GM21423 (cell line): ENCODE results near the gene TBC1D12.

Source experiments
- ATAC-seq: cut with Tn5 transposase; IDR thresholded peaks from one replicate; pipeline ENCODE4 v1.9.1; 2021; ENCODE audit warnings: mild to moderate bottlenecking, moderate library complexity; ENCODE audit not compliant: unreplicated experiment

The TBC1D12 gene

DNA sequence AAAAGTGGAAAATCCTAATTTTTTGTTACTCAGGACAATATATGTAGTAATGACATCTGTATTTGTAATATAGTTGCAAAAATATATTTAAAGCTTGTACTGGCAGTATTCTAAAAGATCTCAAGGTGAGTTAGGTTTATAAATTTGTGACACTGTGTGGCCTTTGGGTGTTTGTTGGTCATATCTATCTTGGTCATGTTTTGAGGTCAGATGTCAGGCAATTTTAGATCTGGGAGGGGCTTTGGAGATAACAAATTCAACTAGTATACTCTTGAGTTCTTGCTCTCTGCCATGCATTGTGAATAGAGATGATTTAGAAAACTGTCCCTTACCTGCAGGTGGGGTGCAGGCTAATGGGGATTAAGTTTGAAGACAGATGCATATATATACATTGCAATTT lies 3.1 kb downstream of the TBC1D12 start:
- ATAC-seq, result no peak

DNA sequence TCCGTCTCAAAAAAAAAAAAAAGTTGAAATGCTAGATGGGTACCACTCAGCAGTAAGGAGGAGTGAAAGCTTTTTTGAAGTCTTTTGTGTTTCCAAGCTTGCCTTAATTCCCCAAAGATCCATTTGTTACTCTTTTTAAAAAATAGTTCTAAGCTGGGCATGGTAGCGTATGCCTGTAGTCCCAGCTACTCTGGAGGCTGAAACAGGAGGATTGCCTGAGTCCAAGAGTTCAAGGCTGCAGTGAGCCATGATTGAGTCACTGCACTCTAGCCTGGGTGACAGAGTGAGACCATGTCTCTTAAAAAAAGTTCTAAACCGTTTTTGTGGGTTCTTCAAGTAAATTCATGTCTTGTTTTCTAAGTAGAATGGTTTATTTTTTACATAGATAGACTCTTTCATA lies 5.3 kb downstream of the TBC1D12 start:
- no peak for ATAC-seq

DNA sequence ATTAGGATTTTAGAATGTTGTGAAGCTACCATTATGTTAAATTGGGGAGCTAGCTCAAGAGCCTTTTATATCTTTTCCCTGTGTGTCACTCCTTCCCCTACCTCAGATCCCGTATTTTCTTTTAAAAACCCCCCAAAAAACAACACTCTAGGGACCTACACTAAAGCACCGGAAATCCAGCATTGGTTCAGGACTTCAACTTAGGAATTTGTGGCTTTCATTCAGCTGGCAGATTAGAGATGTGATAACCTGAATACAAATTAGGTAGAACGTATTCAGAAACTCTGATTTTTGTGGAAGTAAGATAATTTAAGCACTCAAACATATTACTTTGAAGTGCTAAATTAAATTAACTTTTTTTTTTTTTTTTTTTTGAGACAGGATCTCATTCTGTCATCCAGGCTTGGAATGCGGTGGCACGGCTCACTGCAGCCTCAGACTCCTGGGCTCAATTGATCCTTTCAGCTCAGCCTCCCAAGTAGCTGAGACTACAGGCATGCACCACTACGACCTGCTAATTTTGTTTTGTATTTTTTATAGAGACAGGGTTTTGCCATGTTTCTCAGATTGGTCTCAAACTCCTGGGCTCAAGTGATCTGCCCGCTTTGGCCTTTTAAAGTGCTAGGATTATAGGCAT lies 6.8 kb downstream of the TBC1D12 start:
- ATAC-seq, result no peak

DNA sequence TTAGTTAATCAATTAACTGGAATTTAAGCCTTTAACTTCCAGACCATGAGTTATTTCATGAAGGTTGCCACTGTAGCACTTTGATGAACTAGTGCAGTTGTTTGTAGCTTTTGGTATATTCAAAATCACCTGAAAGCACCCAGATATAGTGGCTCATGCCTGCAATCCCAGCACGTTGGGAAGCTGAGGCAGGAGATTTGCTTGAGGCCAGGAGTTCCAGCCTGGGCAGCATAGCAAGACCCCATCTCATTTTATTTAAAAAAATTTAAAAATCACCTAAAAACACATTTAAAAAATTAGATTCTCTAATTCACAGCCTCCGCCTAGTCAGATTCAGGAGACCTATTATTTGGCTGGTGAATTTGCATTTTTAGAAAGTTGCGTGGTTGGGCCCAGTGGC lies 9.0 kb downstream of the TBC1D12 start:
- no peak for ATAC-seq

DNA sequence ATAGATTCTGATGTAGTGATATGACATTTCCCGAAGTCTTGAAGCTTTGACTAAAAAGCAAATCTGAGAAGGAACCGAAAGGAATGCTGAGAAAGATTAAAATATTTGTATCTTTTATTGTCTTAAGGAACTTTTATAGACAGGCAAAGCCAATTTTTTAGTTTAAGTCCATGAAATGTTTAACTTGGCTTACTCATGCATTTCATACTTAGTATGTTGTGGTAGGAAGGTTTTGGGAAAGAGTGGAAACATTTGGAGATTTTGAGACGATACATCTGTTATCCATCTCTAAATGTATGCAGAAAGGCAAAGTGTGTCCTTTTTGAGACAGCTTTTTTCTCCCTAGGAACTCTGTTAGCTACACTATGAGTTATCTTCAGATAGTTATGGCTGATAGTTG lies 10.1 kb downstream of the TBC1D12 start:
- no peak for ATAC-seq

DNA sequence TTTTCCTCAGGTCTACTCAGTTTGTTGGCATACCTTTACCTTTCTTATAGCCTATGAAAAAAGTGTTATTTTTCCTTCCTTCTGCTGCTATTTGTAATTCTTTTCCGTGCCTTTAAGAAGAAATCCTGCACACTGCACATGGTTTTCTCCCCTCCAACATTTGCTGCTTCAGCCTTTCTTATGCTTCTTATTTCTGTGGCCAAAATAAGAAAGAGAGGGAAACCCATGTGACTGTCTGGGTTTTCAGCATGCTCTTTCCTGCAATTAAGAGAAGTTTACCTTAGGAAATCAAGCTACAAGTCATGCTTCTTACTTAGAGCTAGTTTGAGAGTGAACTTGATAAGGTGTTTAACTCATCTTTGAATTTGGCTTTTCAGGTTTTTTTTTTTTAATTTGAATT lies 11.0 kb downstream of the TBC1D12 start:
- ATAC-seq, result no peak

DNA sequence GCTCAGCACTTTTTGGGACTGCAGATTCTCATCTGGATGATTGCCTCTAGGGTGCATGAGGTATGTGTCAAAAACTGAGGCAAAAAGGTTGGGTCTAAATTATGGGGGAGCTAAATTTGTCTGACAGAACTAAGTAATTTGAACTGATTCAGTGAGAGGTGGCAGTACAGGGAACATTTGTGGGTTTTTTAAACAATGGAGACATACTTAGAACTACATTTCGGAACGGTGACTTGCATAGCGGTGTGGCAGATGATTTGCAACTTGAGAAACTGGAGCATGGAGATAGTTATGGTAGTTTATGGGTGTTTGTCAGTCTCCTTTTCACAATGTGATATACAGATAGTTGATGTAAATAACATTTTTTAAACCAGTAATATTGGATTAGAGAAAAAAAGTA lies 14.6 kb downstream of the TBC1D12 start:
- no peak for ATAC-seq

DNA sequence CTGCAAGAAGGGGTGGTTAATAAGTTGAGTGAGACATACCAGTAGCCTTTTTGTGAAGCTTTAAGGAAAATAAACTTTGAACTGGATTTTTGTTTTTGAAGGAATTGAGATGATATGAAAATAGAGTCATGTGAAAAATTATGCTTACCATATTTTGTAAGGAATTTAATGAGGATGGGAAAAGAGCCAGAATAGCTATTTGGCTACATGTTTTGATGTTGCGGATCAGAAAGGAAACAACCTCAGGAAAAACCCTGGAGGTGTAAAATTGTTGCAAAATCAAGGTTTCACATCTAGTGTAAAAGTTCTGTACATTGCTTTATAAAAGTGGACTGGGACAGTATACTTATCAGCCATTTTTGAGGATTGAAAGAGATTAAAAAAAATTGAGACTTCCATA lies 15.0 kb downstream of the TBC1D12 start:
- no peak for ATAC-seq

DNA sequence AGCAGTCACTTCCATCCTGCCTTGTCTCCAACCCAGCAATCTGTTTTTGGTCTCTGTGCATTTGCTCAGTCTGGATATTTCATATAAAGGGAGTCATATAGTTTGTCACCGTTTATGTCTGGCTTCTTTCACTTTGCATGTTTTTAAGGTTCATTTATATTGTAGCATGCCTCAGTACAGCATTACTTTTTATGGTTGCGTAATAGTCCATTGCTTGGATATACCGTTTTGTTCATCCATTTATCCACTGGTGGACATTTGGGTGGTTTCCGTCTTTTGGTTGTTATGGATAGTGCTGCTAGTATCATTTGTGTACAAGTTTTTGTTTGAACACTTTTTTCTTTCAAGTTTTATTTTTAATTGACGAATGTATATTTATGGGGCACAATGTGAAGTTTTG lies 18.2 kb downstream of the TBC1D12 start:
- no peak for ATAC-seq

DNA sequence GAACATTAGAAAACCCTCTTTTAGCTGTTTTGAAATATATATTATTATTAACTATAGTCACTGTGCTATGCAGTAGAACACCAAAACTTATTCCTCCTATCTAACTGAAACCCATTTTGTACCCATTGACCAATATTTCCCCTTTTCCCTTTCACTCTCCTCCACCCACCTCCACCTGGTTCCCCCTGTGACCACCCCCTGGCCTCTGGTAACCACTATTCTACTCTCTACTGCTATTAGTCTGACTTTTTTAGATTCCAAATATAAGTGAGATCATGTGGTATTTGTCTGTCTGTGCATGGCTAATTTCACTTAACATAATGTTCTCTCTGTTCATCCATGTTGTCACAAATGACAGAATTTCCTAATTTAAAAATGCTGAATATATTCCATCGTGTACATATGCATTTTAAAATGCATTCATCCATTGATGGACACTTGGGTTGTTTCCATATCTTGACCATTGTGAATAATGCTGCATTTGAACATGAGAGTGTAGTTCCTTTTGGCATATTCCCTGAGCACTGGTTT lies 18.7 kb downstream of the TBC1D12 start:
- no peak for ATAC-seq

DNA sequence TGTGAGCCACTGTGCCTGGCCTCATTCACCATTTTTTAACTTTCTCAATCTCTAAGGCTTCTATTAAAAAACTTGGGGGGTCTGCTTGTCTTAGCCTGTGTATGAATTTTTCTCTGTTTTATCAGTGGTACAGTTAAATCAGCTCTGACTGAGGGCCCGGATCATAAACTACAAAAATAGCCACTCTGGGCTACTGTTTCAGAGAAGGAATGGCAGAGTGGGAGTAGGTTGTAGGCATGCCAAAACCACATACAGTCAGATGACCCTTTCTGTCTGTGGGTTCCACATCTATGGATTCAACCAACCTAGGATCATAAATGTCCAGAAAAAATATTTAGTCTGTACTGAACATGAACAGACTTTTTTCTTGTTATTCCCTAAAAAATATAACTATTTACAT lies 21.3 kb downstream of the TBC1D12 start:
- no peak for ATAC-seq

DNA sequence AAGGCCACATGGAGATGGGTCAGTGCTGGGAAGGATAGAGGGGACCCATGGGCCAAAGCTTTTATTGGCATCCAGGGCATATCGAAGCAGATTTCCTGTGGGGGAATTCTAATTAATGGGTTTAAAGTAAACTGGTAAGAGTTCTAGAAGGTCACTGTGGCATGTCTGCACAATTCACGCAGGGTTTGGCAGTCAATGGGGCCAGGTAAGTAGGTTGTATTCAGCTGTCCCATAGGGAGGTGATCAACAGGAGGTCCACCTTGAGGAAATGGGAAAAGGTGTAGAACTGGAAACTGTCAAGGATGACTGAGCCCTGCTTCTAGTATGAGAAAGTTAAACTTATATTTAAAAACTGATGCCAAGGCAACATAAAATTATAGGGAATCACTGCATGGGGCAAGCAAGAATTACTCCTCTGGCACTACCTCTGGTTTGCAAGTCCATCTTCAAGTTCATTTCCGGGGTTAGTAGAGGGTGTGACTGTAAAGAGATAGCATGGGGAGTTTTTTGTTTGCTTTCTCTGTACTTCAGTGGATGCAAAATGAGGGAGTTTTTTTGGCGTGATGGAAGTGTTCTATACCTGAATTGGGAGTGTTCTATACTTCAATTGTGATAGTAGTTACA lies 22.5 kb downstream of the TBC1D12 start:
- no peak for ATAC-seq

DNA sequence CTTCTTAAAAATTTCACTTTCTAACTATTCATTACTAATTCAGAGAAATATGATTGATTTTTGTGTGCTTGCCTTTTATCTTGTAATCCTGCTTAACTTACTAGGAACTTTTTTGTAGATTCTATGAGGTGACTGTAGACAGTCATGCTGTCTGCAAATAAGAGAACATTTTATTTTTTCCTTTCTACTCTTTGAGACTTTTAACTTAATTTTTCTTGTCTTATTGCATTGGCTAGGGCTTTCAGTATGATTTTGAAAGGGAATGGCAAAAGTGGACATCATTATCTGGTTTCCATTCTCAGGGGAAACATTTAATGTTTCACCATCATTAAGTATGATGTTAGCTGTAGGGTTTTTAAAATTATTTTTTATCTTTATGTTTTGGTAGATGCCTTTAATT lies 23.6 kb downstream of the TBC1D12 start:
- ATAC-seq, result no peak

DNA sequence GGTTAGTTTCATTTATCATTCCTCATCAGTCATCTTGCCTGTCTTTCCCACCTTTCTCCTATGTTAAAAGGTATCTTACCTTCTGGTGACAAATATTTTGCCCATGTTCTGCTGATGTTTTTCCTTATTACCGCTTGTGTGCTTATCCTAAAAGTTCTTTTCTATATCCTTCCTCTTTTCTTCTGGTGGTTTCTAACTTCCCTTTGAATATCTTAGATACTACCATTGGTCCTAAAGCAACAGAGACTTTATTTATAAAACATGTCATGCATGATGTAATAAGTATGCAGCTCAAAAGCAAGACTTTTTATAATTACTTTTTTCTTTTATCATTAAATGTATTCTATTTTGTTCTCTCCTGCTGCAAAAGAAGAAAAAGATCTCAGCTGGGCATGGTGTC lies 24.8 kb downstream of the TBC1D12 start:
- ATAC-seq, result no peak

DNA sequence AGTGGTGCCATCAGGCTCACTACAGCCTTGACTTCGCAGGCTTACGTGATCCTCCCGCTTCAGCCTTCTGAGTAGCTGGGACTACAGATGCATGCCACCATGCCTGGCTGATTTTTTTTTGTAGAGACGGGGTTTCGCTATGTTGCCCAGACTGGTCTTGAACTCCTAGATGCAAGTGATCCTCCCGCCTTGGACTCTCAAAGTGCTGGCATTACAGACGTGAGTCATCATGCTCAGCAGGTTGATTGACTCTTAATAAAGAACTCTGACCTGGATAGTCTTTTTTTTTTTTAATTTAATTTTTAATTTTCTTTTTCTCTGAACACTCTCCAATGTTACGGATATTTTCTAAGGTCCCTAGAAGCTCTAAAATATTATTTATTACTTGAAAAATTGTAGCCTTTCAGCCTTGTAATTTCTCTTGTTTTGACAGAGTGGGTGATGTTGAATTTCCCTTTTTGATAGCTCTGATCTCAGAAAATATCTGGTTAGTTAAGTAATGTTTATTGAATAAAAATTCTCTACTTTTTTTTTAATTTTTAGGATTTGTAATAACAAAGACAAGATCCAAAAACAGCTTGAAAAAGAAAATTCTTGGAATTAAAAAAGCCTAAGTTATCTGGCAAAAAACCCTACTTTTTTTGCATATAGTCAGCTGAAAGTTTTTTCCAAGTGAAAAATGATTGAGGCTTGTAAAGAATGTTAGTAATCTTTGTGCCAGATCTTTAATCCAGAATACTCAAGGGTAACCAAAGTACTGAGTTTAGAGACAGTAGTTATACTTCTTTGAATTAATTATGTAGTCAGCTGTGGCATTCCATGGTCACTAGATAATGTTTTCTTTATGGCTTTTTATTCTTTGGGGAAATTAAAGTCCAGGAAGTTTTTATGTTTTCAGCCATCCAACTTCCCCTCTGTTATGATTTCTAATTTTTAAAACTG lies 26.7 kb downstream of the TBC1D12 start:
- ATAC-seq, result no peak

DNA sequence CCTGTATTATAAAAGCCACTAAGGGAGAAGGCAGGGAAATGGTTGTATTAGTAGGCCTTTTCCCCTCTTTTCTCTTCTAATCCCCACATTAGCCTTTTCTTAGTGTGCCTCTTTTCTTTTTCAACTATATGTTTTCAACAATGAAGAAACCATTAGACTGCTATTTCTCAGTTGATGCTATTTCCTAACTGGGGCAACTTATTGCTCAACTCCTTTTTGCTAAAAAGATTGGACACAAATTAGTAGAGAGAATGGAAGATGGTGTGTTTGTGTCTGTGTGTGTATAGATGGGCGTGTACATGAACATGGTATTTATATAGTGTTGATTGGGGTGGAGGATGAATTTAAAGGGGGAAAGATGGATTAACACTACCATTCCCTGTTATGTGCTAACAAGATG lies 28.4 kb downstream of the TBC1D12 start:
- ATAC-seq, result no peak

DNA sequence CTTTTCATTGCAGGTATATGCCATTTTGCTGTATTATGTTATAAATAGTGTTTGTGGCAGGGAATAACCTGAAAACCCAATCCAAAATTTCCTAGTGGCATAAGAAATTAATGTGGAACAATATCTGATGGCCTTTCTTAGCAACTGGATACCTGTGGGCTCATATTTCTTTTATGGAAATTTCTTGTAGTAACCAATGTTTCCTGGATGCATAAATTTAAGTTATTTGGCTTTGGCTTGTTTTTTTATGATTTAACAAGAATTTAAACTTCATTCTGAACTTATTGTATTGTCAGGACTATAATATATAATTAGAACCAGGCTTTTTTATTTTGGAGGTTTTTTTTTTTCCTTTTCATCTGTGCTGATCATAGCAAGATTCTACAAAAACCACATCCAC lies 30.1 kb downstream of the TBC1D12 start:
- no peak for ATAC-seq

DNA sequence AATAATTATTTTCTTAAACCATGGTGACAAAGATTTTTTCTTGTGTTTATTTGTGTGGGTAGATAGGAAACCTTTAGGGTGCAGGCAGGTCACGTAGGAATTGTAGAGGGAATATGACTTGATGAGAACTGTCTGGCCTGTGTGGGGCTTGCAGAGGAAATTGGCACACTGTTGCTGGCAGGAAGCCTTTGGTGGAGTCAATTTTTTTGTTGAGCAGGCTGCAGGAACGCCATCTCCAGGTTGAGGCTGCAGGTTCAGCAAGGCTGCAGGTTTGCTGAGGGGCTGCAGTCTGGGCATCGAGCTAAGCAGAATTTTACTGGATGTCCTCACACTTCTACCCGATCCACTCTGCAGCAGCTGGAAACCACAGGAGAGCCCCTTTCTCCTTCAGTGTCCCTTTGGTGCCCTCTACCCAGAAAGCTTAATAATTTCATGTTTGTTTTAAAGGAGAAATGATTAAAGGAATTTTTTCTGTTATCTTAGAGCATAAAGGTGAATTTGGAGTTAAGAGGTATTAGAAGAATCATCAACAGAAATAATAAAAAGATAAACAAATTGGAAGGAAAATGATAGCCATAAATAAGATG lies 37.0 kb downstream of the TBC1D12 start:
- no peak for ATAC-seq

DNA sequence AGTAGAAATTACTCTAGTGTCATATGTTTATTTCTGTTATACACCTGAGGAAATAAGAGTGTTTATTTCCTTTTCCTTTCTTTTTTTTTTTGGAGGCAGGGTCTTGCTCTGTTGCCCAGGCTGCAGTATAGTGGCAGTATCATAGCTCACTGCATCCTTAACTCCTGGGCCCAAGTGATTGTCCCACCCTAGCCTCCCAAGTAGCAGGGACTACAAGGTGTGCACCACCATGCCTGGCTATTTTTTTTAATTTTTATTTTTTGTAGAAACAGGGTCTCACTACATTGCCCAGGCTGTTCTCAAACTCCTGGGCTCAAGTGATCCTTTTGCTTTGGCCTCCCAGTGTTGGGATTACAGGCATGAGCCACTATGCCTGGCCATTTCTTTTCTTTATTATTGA lies 37.8 kb downstream of the TBC1D12 start:
- no peak for ATAC-seq

DNA sequence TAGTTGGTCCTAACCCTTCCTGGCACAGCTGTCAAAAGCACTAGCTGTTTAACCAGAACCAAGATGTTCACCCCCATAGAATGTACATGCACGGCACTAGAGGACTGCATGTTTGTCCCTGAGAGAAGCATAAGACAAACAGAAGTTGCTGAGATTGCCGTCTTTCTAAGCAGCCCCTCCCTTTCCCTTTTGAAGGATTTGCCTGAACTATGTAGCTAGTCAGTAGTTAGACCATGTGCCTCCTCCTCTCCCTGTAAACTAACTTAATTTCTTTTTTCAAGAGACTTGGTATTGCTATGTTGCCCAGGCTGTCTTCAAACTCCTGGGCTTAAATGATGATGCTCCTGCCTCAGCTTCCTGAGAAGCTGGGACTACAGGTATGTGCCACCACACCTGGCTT lies 40.7 kb downstream of the TBC1D12 start:
- no peak for ATAC-seq

DNA sequence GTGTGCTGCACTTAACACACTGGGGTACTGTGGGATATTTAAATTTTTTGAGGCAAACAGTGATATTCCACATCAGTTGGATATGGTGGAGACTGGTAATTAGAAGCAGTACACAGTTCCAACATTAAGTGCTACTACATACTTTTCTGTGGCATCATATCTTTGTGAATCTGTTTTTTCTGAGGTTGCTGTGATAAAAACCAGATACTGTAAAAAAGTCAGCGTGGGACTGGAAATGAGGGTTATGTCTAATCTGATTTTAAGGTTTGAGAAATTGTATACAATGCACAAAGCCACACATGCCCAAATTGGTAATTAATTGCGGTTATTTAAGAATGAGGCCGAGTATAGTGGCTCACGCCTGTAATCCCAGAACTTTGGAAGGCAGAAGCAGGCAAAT lies 41.2 kb downstream of the TBC1D12 start:
- ATAC-seq, result no peak
